ENCODE measurements around the gene FGD3.

FGD3 gene

GRCh38 chr9:92950359-92950955, 3.1 kb downstream of the FGD3 start:
- ATAC-seq (ENCODE audit: low read depth) (no peak), DNase-seq (ENCODE audit: low spot score) (no peak)
- Histone ChIP-seq H3K9me3 (ENCODE audit: severe bottlenecking) (no peaks in the 10 kb centered on the region), H3K4me1 (ENCODE audit: insufficient read depth, poor library complexity, severe bottlenecking) (peaks cover 15% of the 10 kb centered on the region), H3K4me3 (ENCODE audit: severe bottlenecking) (no peak overlapping the region), H3K36me3 (ENCODE audit: low read depth) (no peaks in the 10 kb centered on the region), H3K27ac (ENCODE audit: poor library complexity, severe bottlenecking) (no peak overlapping the region), H3K27me3 (ENCODE audit: insufficient read depth, poor library complexity, severe bottlenecking) (no peaks in the 10 kb centered on the region)
- no peak for TF ChIP-seq CTCF (IDR thresholded peaks at IDR 0.05; ENCODE audit: poor library complexity, severe bottlenecking)

- no peak overlapping the region for H3K4me3 ChIP-seq (ENCODE audit: severe bottlenecking)
- no peaks in the 10 kb centered on the region for H3K27me3 ChIP-seq (ENCODE audit: insufficient read depth, poor library complexity, severe bottlenecking)
- H3K4me1 ChIP-seq (ENCODE audit: insufficient read depth, poor library complexity, severe bottlenecking), result peaks cover 15% of the 10 kb centered on the region
- no peaks in the 10 kb centered on the region for H3K36me3 ChIP-seq (ENCODE audit: low read depth)
- ATAC-seq (ENCODE audit: low read depth), result peak; percentile 61
- no peak for TF ChIP-seq CTCF (IDR thresholded peaks at IDR 0.05; ENCODE audit: poor library complexity, severe bottlenecking)
- H3K9me3 ChIP-seq (ENCODE audit: severe bottlenecking), result no peaks in the 10 kb centered on the region
- peak overlapping the region; percentile 20 for H3K27ac ChIP-seq (ENCODE audit: poor library complexity, severe bottlenecking)
- DNase-seq (ENCODE audit: low spot score), result no peak
These were observed 5.7 kb downstream of the FGD3 start for GRCh38 chr9:92952906-92953610.

GRCh38 chr9:92954049-92954861, 6.9 kb downstream of the FGD3 start:
- H3K36me3 ChIP-seq (ENCODE audit: low read depth), result no peaks in the 10 kb centered on the region
- no peak for TF ChIP-seq CTCF (IDR thresholded peaks at IDR 0.05; ENCODE audit: poor library complexity, severe bottlenecking)
- H3K27me3 ChIP-seq (ENCODE audit: insufficient read depth, poor library complexity, severe bottlenecking), result no peaks in the 10 kb centered on the region
- H3K27ac ChIP-seq (ENCODE audit: poor library complexity, severe bottlenecking), result peak overlapping the region; percentile 20
- H3K4me3 ChIP-seq (ENCODE audit: severe bottlenecking), result no peak overlapping the region
- H3K4me1 ChIP-seq (ENCODE audit: insufficient read depth, poor library complexity, severe bottlenecking), result peaks cover 15% of the 10 kb centered on the region
- no peaks in the 10 kb centered on the region for H3K9me3 ChIP-seq (ENCODE audit: severe bottlenecking)
- peak; percentile 57; the same call in 2 of the 3 replicates for ATAC-seq (ENCODE audit: low read depth)
- DNase-seq (ENCODE audit: low spot score), result no peak

- DNase-seq (ENCODE audit: low spot score) (no peak), ATAC-seq (ENCODE audit: low read depth) (no peak)
- peak overlapping the region; percentile 20 for H3K27ac ChIP-seq (ENCODE audit: poor library complexity, severe bottlenecking)
- H3K27me3 ChIP-seq (ENCODE audit: insufficient read depth, poor library complexity, severe bottlenecking), result no peaks in the 10 kb centered on the region
- H3K36me3 ChIP-seq (ENCODE audit: low read depth), result no peaks in the 10 kb centered on the region
- no peak for TF ChIP-seq CTCF (IDR thresholded peaks at IDR 0.05; ENCODE audit: poor library complexity, severe bottlenecking)
- no peak overlapping the region for H3K4me3 ChIP-seq (ENCODE audit: severe bottlenecking)
- H3K9me3 ChIP-seq (ENCODE audit: severe bottlenecking), result no peaks in the 10 kb centered on the region
- peaks cover 15% of the 10 kb centered on the region for H3K4me1 ChIP-seq (ENCODE audit: insufficient read depth, poor library complexity, severe bottlenecking)
These were observed 7.6 kb downstream of the FGD3 start for GRCh38 chr9:92954886-92955285.

Data from RWPE2 (cell line).